ENCODE measurements around the gene ARL6IP4.
"Not testable (repeated sequence)": the region's sequence is repeated elsewhere in the genome, so short reads cannot be mapped to it uniquely, and the experiment has no call there.

ARL6IP4 gene

GRCh38 chr12:122980183-122981035, at the start of gene ARL6IP4:
ARL6IP4 (plus strand) TSS chr12:122980681; CDS start chr12:122981140, 459 bp downstream.
- peak; percentile 32 for DNase-seq

- DNase-seq, result no peak
Measured at GRCh38 chr12:122932207-122932606, 48.3 kb upstream of the ARL6IP4 start.

- DNase-seq, result no peak
Measured at GRCh38 chr12:122934722-122935121, 45.8 kb upstream of the ARL6IP4 start.

GRCh38 chr12:122935318-122935717, 45.2 kb upstream of the ARL6IP4 start:
- no peak for DNase-seq

- no peak for DNase-seq
Measured at GRCh38 chr12:122937622-122938091, 42.8 kb upstream of the ARL6IP4 start.

GRCh38 chr12:122939125-122939524, 41.4 kb upstream of the ARL6IP4 start:
- no peak for DNase-seq

GRCh38 chr12:122941351-122941750, 39.1 kb upstream of the ARL6IP4 start:
- DNase-seq, result not testable (repeated sequence)

GRCh38 chr12:122942637-122943036, 37.8 kb upstream of the ARL6IP4 start:
- DNase-seq, result no peak

- DNase-seq, result no peak
Measured at GRCh38 chr12:122943196-122943595, 37.3 kb upstream of the ARL6IP4 start.

GRCh38 chr12:122944605-122945592, 35.6 kb upstream of the ARL6IP4 start:
- DNase-seq, result no peak

- DNase-seq, result no peak
Measured at GRCh38 chr12:122946690-122947341, 33.7 kb upstream of the ARL6IP4 start.

- no peak for DNase-seq
Measured at GRCh38 chr12:122947352-122947792, 33.1 kb upstream of the ARL6IP4 start.

GRCh38 chr12:122948605-122949004, 31.9 kb upstream of the ARL6IP4 start:
- DNase-seq, result no peak

GRCh38 chr12:122949405-122949804, 31.1 kb upstream of the ARL6IP4 start:
- no peak for DNase-seq

- DNase-seq, result no peak
Measured at GRCh38 chr12:122949816-122950675, 30.4 kb upstream of the ARL6IP4 start.

GRCh38 chr12:122951406-122951805, 29.1 kb upstream of the ARL6IP4 start:
- no peak for DNase-seq

GRCh38 chr12:122951979-122952892, 28.2 kb upstream of the ARL6IP4 start:
- peak; percentile 44 for DNase-seq

- no peak for DNase-seq
Measured at GRCh38 chr12:122955156-122955555, 25.3 kb upstream of the ARL6IP4 start.

- DNase-seq, result no peak
Measured at GRCh38 chr12:122956035-122956434, 24.4 kb upstream of the ARL6IP4 start.

GRCh38 chr12:122958198-122958888, 22.1 kb upstream of the ARL6IP4 start:
- no peak for DNase-seq
